SW480 (cell line): ENCODE data around the gene TGM2.

Experiments used
- DNase-seq: peaks from one replicate; pipeline ENCODE4 v3.0.0-alpha.2; 2016; ENCODE audit warnings: low spot score

TGM2 gene

GRCh38 chr20:38092915-38093314, 72.2 kb downstream of the TGM2 start:
- no peak for DNase-seq

GRCh38 chr20:38092260-38092857, 72.7 kb downstream of the TGM2 start:
- DNase-seq, result no peak

GRCh38 chr20:38091441-38092216, 73.4 kb downstream of the TGM2 start:
- no peak for DNase-seq

- no peak for DNase-seq
Measured at GRCh38 chr20:38090061-38090460, 75.0 kb downstream of the TGM2 start.

GRCh38 chr20:38089500-38089899, 75.6 kb downstream of the TGM2 start:
- no peak for DNase-seq

- no peak for DNase-seq
Measured at GRCh38 chr20:38085026-38085425, 80.0 kb downstream of the TGM2 start.

- DNase-seq, result no peak
Measured at GRCh38 chr20:38084425-38084951, 80.6 kb downstream of the TGM2 start.

GRCh38 chr20:38083338-38084048, 81.6 kb downstream of the TGM2 start:
- DNase-seq, result no peak

- no peak for DNase-seq
Measured at GRCh38 chr20:38082894-38083293, 82.2 kb downstream of the TGM2 start.

GRCh38 chr20:38081575-38081974, 83.5 kb downstream of the TGM2 start:
- DNase-seq, result no peak

- no peak for DNase-seq
Measured at GRCh38 chr20:38079353-38079752, 85.7 kb downstream of the TGM2 start.

- no peak for DNase-seq
Measured at GRCh38 chr20:38078084-38078483, 87.0 kb downstream of the TGM2 start.
